Activated CD4-positive, CD25-positive, alpha-beta regulatory T cell treated with anti-CD3 and anti-CD28 coated beads, Interleukin-2, amount 50 U/mL, for 72 hours (primary cell): Measurements from ENCODE around the gene PHF2.

Source experiments
- DNase-seq: peaks from one replicate; pipeline ENCODE4 v3.0.0; 2021

The PHF2 gene

GRCh38 chr9:93713716-93714115 is 137.3 kb downstream of the PHF2 start:
- DNase-seq = no peak

GRCh38 chr9:93721417-93721965 is 145.1 kb downstream of the PHF2 start:
- DNase-seq = no peak

GRCh38 chr9:93724852-93725251 is 148.5 kb downstream of the PHF2 start:
- DNase-seq = no peak

- no peak for DNase-seq
Measured at GRCh38 chr9:93725382-93725781, 149.0 kb downstream of the PHF2 start.

GRCh38 chr9:93726147-93726546 is 149.8 kb downstream of the PHF2 start:
- no peak for DNase-seq
